ENCODE measurements around the gene SYNRG. TPM values are rescaled to one million over a fixed set of nuclear protein-coding genes. Genes with fewer than 3 reads are reported as not detected.

The SYNRG gene
- total and polyA plus RNA-seq, 2 donors (not counting 1 experiment from before 2014, with no cell fraction given) = 20.4 to 21.5 TPM

DNA sequence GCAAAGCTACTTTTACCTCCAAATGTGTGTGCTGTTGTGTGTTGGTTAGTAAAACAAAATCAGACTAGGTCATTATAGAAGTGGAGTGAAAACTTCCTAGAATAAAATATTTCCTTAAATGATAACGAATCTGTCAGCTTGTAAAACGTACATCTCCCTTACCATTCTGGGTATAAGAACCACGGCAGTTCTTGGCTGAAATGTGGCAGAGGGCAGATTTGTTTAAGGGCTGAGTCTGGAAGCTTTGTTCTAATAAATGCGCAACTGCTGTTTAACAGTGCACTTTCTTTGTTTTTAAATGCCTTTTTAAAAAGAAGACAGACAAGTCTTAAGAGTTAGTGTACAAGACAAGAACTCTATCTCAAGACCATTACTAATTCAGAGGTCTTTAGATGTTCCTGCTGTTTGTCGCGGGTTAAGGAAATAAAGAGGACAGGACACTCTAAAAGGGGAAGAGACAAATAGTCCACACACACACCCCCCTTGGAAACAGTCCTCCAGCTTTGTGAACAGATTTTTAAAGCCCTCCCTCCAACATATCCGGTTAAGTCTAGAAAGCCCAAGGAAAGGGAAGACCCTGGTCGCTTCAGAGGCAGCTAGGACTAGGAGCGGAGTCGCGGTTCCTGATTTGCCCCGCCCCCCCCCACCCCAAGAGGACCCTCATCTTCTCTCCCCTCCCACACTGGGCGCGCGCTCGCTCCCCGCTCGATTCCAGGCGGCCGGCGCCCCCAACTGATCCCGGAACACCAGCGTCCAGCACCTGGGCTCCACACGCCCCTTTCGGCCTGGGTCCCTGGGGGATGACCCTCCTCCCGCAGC is 658 bp downstream of the SYNRG start:
- peak; percentile 43 to 54 for DNase-seq (ENCODE audit: low read depth in 2 of 2)
- Histone ChIP-seq H3K4me1 (ENCODE audit: control insufficient read depth, extremely low read depth, insufficient read depth, low read length) (peaks cover 3% of the 10 kb centered on the region), H3K4me3 (replicated peaks in 1 of 4; ENCODE audit: control extremely low read depth in 1 of 4, insufficient read depth in 1 of 4, low read depth in 3 of 4, low read length in 4 of 4) (peak overlapping the region; percentile 79 to 95 (median 83)), H3K9ac (ENCODE audit: insufficient read depth, low read length) (peak overlapping the region; percentile 85), H3K36me3 (ENCODE audit: control insufficient read depth, insufficient read depth, low read length) (no peaks in the 10 kb centered on the region), H3K27ac (ENCODE audit: insufficient read depth, low read length) (peak overlapping the region; percentile 88), H3K79me2 (ENCODE audit: control insufficient read depth, insufficient read depth, low read length) (peaks cover 44% of the 10 kb centered on the region), H2AFZ (ENCODE audit: low read length) (peak overlapping the region; percentile 45), H3K9me3 (ENCODE audit: control insufficient read depth, insufficient read depth, low read depth, low read length) (no peaks in the 10 kb centered on the region), H3K4me2 (ENCODE audit: extremely low read depth, insufficient read depth, low read length) (peak overlapping the region; percentile 93), H3K27me3 (ENCODE audit: control insufficient read depth, insufficient read depth, low read length) (no peaks in the 10 kb centered on the region), H4K20me1 (ENCODE audit: control insufficient read depth, extremely low read depth, insufficient read depth, low read length) (no peaks in the 10 kb centered on the region)
- TF ChIP-seq, protein P1, sequence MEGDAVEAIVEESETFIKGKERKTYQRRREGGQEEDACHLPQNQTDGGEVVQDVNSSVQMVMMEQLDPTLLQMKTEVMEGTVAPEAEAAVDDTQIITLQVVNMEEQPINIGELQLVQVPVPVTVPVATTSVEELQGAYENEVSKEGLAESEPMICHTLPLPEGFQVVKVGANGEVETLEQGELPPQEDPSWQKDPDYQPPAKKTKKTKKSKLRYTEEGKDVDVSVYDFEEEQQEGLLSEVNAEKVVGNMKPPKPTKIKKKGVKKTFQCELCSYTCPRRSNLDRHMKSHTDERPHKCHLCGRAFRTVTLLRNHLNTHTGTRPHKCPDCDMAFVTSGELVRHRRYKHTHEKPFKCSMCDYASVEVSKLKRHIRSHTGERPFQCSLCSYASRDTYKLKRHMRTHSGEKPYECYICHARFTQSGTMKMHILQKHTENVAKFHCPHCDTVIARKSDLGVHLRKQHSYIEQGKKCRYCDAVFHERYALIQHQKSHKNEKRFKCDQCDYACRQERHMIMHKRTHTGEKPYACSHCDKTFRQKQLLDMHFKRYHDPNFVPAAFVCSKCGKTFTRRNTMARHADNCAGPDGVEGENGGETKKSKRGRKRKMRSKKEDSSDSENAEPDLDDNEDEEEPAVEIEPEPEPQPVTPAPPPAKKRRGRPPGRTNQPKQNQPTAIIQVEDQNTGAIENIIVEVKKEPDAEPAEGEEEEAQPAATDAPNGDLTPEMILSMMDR (conservative IDR thresholded peaks at IDR 0.05 in 1 of 2, IDR thresholded peaks at IDR 0.05 in 1 of 2; ENCODE audit: low read depth in 1 of 2, low read length in 2 of 2) = no peak
- TF ChIP-seq EZH2 (IDR thresholded peaks at IDR 0.05; ENCODE audit: low read length, missing control alignments) = no peak

DNA sequence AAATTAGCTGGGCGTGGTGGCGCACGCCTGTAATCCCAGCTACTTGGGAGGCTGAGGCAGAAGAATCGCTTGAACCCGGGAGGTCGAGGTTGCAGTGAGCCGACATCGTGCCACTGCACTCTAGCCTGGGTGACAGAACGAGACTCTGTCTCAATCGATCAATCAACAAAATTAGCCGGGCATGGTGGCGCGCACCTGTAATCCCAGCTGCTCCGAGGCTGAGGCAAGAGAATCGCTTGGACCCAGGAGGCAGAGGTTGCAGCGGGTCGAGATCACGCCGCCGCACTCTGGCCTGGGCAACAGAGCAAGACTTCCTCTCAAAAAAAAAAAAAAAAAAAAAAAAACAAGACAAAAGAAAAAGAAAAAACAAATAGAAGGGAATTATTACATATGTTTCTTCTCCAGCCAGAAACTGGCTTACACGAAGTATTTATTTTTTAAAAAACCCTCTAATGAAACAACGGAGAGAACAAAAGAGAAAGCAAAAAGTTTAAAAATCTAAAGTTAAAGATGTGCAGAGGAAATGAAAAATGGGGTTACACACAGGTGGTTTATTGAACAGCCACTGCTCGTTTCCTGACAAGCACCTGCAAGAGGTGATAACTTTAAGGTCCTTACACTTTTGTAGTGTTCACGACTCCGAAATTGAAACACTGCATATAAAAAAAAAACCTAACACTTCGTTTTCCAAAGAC is 1.4 kb downstream of the SYNRG start:
- H3K36me3 ChIP-seq (ENCODE audit: control insufficient read depth, insufficient read depth, low read length) = no peaks in the 10 kb centered on the region
- no peak overlapping the region for H2AFZ ChIP-seq (ENCODE audit: low read length)
- peaks cover 49% of the 10 kb centered on the region for H3K79me2 ChIP-seq (ENCODE audit: control insufficient read depth, insufficient read depth, low read length)
- H3K9me3 ChIP-seq (ENCODE audit: control insufficient read depth, insufficient read depth, low read depth, low read length) = no peaks in the 10 kb centered on the region
- no peak overlapping the region for H3K9ac ChIP-seq (ENCODE audit: insufficient read depth, low read length)
- H3K4me2 ChIP-seq (ENCODE audit: extremely low read depth, insufficient read depth, low read length) = peak overlapping the region; percentile 93
- TF ChIP-seq, protein P1 (conservative IDR thresholded peaks at IDR 0.05 in 1 of 2, IDR thresholded peaks at IDR 0.05 in 1 of 2; ENCODE audit: low read depth in 1 of 2, low read length in 2 of 2) = no peak
- TF ChIP-seq EZH2 (IDR thresholded peaks at IDR 0.05; ENCODE audit: low read length, missing control alignments) = no peak
- no peak for DNase-seq (ENCODE audit: low read depth in 2 of 2)
- peaks cover 3% of the 10 kb centered on the region for H3K4me1 ChIP-seq (ENCODE audit: control insufficient read depth, extremely low read depth, insufficient read depth, low read length)
- no peaks in the 10 kb centered on the region for H4K20me1 ChIP-seq (ENCODE audit: control insufficient read depth, extremely low read depth, insufficient read depth, low read length)
- H3K27me3 ChIP-seq (ENCODE audit: control insufficient read depth, insufficient read depth, low read length) = no peaks in the 10 kb centered on the region
- H3K4me3 ChIP-seq (replicated peaks in 1 of 4; ENCODE audit: control extremely low read depth in 1 of 4, insufficient read depth in 1 of 4, low read depth in 3 of 4, low read length in 4 of 4) = peak overlapping the region; percentile 79 to 95 (median 83)
- H3K27ac ChIP-seq (ENCODE audit: insufficient read depth, low read length) = peak overlapping the region; percentile 88

DNA sequence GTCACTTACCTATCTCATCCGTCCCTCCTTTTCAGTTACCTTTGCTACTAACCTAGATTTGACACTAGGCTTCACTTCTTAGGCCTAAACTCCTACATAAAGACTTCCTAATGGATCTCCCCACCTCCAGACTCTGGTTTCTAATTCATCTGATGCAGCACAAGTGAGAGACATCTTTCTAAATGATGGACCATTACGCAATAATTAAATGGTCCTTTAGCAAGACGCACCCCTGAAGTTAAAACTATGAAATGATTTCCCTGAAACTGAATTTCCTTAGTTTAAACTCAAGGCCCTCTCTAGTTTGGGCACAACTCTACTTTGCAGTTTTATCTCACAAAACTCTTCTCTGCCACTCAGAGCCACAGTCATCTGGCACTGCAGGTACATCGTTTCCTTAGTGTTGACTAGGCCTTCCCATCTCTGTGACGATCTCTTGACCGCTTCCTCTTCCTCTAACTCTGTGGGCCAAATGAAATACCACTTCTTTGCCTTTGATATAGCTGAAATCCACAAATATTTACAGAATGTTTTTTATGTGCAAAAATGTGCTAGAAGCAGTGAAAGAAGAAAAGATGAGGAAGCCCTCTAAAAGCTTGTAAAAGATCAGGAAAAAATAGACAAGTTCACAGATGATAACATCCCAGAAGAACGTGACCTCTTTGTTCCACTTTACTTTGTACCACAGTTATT is 3.3 kb downstream of the SYNRG start:
- Histone ChIP-seq H2AFZ (ENCODE audit: low read length) (no peak overlapping the region), H3K9me3 (ENCODE audit: control insufficient read depth, insufficient read depth, low read depth, low read length) (no peaks in the 10 kb centered on the region), H3K9ac (ENCODE audit: insufficient read depth, low read length) (no peak overlapping the region), H3K4me1 (ENCODE audit: control insufficient read depth, extremely low read depth, insufficient read depth, low read length) (peaks cover 3% of the 10 kb centered on the region), H3K4me3 (replicated peaks in 1 of 4; ENCODE audit: control extremely low read depth in 1 of 4, insufficient read depth in 1 of 4, low read depth in 3 of 4, low read length in 4 of 4) (no peak overlapping the region), H3K27me3 (ENCODE audit: control insufficient read depth, insufficient read depth, low read length) (no peaks in the 10 kb centered on the region), H3K27ac (ENCODE audit: insufficient read depth, low read length) (no peak overlapping the region), H3K4me2 (ENCODE audit: extremely low read depth, insufficient read depth, low read length) (no peak overlapping the region), H3K79me2 (ENCODE audit: control insufficient read depth, insufficient read depth, low read length) (peaks cover 56% of the 10 kb centered on the region), H4K20me1 (ENCODE audit: control insufficient read depth, extremely low read depth, insufficient read depth, low read length) (no peaks in the 10 kb centered on the region), H3K36me3 (ENCODE audit: control insufficient read depth, insufficient read depth, low read length) (no peaks in the 10 kb centered on the region)
- DNase-seq (ENCODE audit: low read depth in 2 of 2) = peak in 1 of 2 donors; percentile 51
- TF ChIP-seq, protein P1 (conservative IDR thresholded peaks at IDR 0.05 in 1 of 2, IDR thresholded peaks at IDR 0.05 in 1 of 2; ENCODE audit: low read depth in 1 of 2, low read length in 2 of 2) = no peak
- no peak for TF ChIP-seq EZH2 (IDR thresholded peaks at IDR 0.05; ENCODE audit: low read length, missing control alignments)

All from fibroblast of lung (primary cell).